Measurements from ENCODE around the gene MYO7B. TPM values are rescaled to one million over a fixed set of nuclear protein-coding genes. Genes with fewer than 3 reads are reported as not detected.

The MYO7B gene
- total RNA-seq, 4 donors from 2014 or later = 0.56 TPM; not detected in 3

DNA sequence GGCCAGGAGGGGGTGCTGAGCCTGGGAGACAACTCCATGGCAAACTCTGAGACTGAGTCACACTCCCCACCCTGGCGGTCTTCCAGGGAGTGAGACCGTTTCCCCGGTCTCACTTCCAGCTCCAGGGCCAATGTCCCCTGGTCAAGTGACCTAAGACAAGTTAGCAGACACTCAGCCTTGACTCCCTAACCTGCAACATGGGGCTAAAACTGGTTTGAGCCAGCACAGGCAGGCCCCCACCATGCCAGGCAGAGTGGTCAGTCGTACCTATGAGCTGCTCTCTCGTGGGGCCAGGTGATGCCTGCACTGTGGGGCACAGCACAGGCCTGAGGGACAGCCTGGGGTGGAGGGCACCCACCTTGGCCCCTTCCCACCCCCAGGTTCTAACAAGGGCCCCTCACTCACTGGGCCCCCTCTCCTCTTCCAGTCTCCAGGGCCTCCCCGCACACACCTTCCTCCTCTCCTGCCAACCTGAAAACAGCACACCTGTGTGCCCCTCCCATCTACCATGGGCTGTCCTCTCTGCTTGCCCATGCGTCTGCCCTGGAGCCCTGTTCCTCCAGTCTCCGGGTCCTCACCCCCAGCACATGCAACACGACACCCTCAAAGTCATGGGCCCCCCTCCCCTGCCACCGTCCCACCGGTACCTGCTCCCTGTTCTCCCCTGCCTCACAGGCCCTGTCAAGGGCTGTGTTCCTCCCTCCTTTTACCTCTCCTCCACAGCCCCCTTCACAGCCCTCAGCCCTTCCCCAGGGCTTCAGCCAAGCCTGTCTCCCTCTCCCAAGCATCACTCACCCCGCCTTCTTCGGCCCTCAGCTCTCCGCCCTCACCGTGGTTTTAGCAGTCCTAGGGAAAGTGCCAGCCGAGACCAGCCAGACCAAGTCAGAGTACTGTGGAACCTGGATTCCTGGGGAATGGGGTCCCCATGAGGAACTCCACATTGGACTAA lies 112.0 kb downstream of the MYO7B start:
- no peak for DNase-seq
- intact Hi-C loops (cut with DNase I) = no loop called here
- no peak overlapping the region for H3K4me3 ChIP-seq (replicated peaks in 1 of 3)
- no peaks in the 10 kb centered on the region for H3K36me3 ChIP-seq
- TF ChIP-seq POLR2A (IDR thresholded peaks at IDR 0.05) = no peak
- TF ChIP-seq, protein P1, sequence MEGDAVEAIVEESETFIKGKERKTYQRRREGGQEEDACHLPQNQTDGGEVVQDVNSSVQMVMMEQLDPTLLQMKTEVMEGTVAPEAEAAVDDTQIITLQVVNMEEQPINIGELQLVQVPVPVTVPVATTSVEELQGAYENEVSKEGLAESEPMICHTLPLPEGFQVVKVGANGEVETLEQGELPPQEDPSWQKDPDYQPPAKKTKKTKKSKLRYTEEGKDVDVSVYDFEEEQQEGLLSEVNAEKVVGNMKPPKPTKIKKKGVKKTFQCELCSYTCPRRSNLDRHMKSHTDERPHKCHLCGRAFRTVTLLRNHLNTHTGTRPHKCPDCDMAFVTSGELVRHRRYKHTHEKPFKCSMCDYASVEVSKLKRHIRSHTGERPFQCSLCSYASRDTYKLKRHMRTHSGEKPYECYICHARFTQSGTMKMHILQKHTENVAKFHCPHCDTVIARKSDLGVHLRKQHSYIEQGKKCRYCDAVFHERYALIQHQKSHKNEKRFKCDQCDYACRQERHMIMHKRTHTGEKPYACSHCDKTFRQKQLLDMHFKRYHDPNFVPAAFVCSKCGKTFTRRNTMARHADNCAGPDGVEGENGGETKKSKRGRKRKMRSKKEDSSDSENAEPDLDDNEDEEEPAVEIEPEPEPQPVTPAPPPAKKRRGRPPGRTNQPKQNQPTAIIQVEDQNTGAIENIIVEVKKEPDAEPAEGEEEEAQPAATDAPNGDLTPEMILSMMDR (IDR thresholded peaks at IDR 0.05) = no peak
- no peaks in the 10 kb centered on the region for H3K9me3 ChIP-seq
- peaks cover 10 to 45% of the 10 kb centered on the region in 2 donors for H3K4me1 ChIP-seq
- no peaks in the 10 kb centered on the region for H3K27me3 ChIP-seq
- 63 to 67% methylated on average over 14 of the region's 16 CpGs for WGBS, 2 donors
- H3K27ac ChIP-seq = peak overlapping the region in 2 of 3 donors; percentile 17 to 36

DNA sequence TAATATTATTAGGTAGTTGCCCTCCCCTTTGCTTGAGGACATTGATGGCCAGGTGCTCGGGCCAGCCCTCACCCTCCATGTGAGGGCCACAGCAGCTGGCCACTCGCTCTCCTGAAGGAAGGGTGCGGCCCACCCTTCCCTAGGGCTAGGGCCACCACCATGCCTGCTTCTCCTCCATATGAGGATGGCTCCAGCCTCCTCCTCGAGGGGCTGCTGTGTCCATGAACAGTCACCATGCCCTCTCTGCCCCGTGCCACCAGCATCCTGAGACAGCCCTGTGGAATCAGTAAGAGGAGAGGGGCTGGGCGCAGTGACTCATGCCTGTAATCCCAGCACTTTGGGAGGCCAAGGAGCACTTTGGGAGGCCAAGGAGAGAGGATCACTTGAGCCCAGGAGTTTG lies 112.8 kb downstream of the MYO7B start:
- Histone ChIP-seq H3K27me3 (no peaks in the 10 kb centered on the region), H3K4me1 (peaks cover 10 to 48% of the 10 kb centered on the region in 2 donors), H3K36me3 (no peaks in the 10 kb centered on the region), H3K9me3 (no peaks in the 10 kb centered on the region), H3K4me3 (replicated peaks in 1 of 3) (no peak overlapping the region), H3K27ac (no peak overlapping the region)
- TF ChIP-seq, protein P1 (IDR thresholded peaks at IDR 0.05) = no peak
- no peak for TF ChIP-seq POLR2A (IDR thresholded peaks at IDR 0.05)
- DNase-seq = no peak
- WGBS, 2 donors = 79 to 88% methylated on average over 5 to 6 of the region's 6 CpGs
- intact Hi-C loops (cut with DNase I) = no loop called here

DNA sequence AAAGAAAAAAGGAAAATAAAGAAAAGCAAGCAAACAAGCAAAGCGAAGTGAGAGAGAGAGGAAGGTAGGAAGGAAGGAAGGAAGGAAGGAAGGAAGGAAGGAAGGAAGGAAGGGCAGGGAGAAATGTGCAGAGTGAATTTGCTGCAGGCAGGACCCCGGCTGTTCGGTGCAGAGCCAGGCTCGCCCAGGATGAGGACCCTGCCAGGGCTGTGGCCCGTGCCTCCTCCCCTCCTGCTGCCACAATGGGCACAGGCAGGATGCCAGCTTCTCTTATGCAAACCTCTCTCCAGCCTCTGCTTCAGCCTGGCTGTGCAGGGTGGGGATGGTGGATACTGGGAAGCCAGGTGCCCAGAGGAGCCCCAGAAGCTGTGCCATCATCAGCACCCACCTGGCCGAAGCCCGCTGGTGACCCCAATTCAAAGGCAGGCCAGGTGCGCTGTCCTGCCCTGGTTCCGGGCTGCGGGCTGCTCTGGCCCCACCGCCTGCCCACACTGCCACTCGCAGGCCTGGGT lies 113.7 kb downstream of the MYO7B start:
- no peaks in the 10 kb centered on the region for H3K36me3 ChIP-seq
- intact Hi-C loops (cut with DNase I) = no loop called here
- WGBS, 2 donors = 42 to 54% methylated on average over 5 to 10 of the region's 12 CpGs
- no peak overlapping the region for H3K4me3 ChIP-seq (replicated peaks in 1 of 3)
- peaks cover 10 to 48% of the 10 kb centered on the region in 2 donors for H3K4me1 ChIP-seq
- TF ChIP-seq, protein P1 (IDR thresholded peaks at IDR 0.05) = no peak
- no peak for TF ChIP-seq POLR2A (IDR thresholded peaks at IDR 0.05)
- peak in 1 of 2 donors; percentile 81 for DNase-seq
- H3K9me3 ChIP-seq = no peaks in the 10 kb centered on the region
- no peak overlapping the region for H3K27ac ChIP-seq
- no peaks in the 10 kb centered on the region for H3K27me3 ChIP-seq

DNA sequence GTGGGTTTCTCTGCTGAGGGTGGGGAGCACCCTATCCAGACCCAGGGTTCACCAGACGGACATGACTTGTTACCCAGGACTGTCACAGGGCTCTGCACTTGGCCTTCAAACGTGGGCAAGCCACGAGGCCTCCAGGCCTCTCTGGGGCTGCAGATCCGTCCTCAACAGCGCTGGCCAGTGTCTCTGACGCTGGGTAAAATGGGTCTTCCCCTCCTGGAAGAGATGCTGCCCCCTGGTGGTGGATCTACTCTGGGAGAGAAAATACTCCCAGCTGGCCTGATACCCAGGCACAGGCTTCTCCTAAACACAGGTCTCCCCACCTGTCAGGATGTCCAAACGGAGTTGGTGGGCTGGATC lies 114.2 kb downstream of the MYO7B start:
- 6 to 40% methylated on average over 1 to 7 of the region's 7 CpGs for WGBS, 2 donors
- Histone ChIP-seq H3K27me3 (no peaks in the 10 kb centered on the region), H3K36me3 (no peaks in the 10 kb centered on the region), H3K27ac (no peak overlapping the region), H3K4me1 (peaks cover 10 to 48% of the 10 kb centered on the region in 2 donors), H3K9me3 (no peaks in the 10 kb centered on the region), H3K4me3 (replicated peaks in 1 of 3) (no peak overlapping the region)
- TF ChIP-seq POLR2A (IDR thresholded peaks at IDR 0.05) = no peak
- TF ChIP-seq, protein P1 (IDR thresholded peaks at IDR 0.05) = peak; percentile 44 to 91 (median 63)
- DNase-seq = peak; percentile 66 to 70
- intact Hi-C loops (cut with DNase I) = no loop called here

Measured in thyroid gland (tissue), 4 donors.